Measurements from ENCODE around the gene HOXA6.

HOXA6 gene

GRCh38 chr7:27161214-27161720 lies 13.7 kb upstream of the HOXA6 start:
- DNase-seq (ENCODE audit: low read depth): no peak

GRCh38 chr7:27160546-27161213 lies 13.1 kb upstream of the HOXA6 start:
- DNase-seq (ENCODE audit: low read depth): peak; percentile 82

- DNase-seq (ENCODE audit: low read depth): no peak
These were observed 12.6 kb upstream of the HOXA6 start for GRCh38 chr7:27160145-27160545.

GRCh38 chr7:27159266-27160144 lies 11.9 kb upstream of the HOXA6 start:
- DNase-seq (ENCODE audit: low read depth): no peak

- DNase-seq (ENCODE audit: low read depth): no peak
These were observed 11.1 kb upstream of the HOXA6 start for GRCh38 chr7:27158436-27159265.

GRCh38 chr7:27157702-27158431 lies 10.3 kb upstream of the HOXA6 start:
- DNase-seq (ENCODE audit: low read depth): no peak

- DNase-seq (ENCODE audit: low read depth): no peak
These were observed 9.5 kb upstream of the HOXA6 start for GRCh38 chr7:27156916-27157701.

GRCh38 chr7:27156508-27156898 lies 8.9 kb upstream of the HOXA6 start, which contains the start of gene HOXA7:
Gene HOXA7 (minus strand): TSS chr7:27156675. CDS start chr7:27156545, 130 bp downstream.
- DNase-seq (ENCODE audit: low read depth): no peak

GRCh38 chr7:27155816-27156507 lies 8.4 kb upstream of the HOXA6 start:
- no peak for DNase-seq (ENCODE audit: low read depth)

- no peak for DNase-seq (ENCODE audit: low read depth)
These were observed 7.6 kb upstream of the HOXA6 start for GRCh38 chr7:27154901-27155815.

GRCh38 chr7:27154369-27154768 lies 6.8 kb upstream of the HOXA6 start:
- DNase-seq (ENCODE audit: low read depth): no peak

GRCh38 chr7:27153526-27153925 lies 6.0 kb upstream of the HOXA6 start:
- DNase-seq (ENCODE audit: low read depth): no peak

GRCh38 chr7:27152816-27153442 lies 5.4 kb upstream of the HOXA6 start:
- DNase-seq (ENCODE audit: low read depth): no peak

GRCh38 chr7:27151931-27152815 lies 4.6 kb upstream of the HOXA6 start, which contains the start of gene HOXA3:
Gene HOXA3 (minus strand): TSS chr7:27152583. CDS start chr7:27110640, 41,943 bp downstream.
- DNase-seq (ENCODE audit: low read depth): no peak

- DNase-seq (ENCODE audit: low read depth): no peak
These were observed 3.9 kb upstream of the HOXA6 start for GRCh38 chr7:27151341-27151930.

GRCh38 chr7:27150568-27151340 lies 3.2 kb upstream of the HOXA6 start:
- DNase-seq (ENCODE audit: low read depth): no peak

Measured in stimulated activated CD8-positive, alpha-beta memory T cell treated with anti-CD3 and anti-CD28 coated beads, Interleukin-7, amount 100 ng/mL, for 24 hours (primary cell).